HG03575 (cell line): ENCODE data around the gene EDAR.

Experiments
- ATAC-seq: cut with Tn5 transposase; IDR thresholded peaks from one replicate; pipeline ENCODE4 v1.9.1; 2021; ENCODE audit not compliant: unreplicated experiment, insufficient number of reproducible peaks, low FRiP score; ENCODE audit errors: extremely low read depth

EDAR gene

DNA sequence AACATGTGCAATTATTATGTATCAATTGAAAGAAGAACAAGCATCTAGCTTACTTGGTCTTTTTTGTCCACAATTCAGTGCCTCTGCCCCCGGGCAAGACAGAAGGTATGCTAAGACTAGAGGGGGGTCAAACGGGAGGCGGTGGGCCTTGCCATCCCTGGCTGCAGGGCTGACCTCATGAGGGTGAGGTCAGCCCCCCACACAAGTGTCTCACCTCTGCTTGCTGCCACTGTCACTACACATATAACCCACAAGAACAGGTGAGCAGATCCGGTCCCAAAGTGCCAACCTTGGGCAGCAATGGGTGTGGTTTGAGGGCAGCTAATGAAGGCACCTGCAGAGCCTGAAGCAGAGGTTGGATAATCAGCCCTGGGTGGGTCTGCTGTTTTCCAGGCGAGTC, 71.5 kb downstream of the EDAR start:
- ATAC-seq, result no peak

DNA sequence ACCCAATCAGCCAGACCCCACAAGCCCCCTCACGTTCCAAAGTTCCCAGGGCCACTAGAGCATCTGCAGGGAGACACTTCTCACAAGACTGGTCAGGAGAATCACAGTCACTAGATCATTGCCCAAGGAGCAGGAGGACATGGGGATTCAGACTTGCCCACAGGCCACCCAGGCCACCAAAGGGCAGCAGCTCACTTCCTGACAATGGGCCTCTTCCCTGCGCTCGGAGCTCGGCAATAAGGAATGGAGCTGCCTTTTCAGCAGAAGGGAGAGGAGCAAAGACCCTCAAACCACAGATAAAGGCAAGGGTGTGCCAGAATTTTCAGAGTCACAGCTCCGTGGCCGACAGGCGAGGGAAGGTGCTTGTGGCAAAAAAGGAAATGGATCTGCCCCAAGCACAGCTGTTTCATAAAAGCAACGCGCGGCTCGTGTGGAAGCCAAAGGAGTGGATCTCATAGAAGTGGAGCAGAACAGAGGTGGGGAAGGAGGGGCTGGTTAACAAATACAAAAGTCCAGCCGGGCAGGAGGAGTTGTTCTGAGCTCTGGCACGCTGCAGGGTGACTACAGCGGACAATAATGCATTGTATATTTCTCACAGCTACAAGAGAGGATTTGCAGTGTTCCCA, 72.1 kb downstream of the EDAR start:
- ATAC-seq, result no peak

DNA sequence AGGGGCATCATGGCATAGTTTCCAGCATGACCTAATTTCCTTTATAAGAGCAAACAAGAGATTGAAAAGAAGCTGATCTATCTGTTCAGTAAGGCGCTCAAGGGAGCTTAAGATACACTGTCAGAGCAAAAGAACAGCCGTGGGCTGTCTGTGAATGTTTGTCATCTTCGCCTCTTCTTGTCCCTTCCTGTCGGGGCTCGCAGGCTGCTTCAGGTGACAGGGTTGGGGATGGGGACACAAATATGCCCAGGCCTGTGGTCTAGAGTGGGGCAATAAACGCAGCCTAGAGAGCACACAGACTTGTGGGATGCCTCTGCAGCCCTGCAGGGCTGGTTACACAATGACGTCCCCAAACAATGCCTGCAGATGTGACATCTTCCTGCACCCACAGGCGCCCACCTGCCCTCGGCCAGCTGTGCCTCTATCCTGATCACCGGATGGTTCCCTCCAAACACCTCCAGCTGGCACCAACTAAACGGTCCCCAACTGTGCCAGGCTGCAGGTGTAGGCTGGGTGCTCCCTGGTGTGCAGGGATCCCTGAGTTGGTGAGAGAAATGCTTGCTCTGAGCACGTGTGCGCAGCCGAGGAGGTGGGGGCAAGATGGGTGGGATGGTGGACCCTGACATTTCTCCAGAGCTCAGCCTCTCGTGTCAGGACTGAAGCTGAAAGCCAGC, 72.8 kb downstream of the EDAR start:
- ATAC-seq, result no peak

DNA sequence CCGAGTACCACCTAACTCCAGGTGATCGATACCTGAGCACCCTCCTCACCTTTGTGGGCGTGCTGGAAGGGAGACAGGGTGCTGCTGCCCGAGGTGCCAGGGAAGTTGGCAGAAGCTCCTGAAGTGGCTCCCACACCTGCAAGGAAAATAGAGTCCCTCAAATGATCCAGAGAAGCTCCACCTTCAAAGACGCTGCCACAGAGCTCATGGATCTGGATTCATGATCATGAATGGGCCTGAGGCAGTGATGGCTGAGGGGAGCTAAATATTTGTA, 76.5 kb downstream of the EDAR start:
- ATAC-seq, result no peak

DNA sequence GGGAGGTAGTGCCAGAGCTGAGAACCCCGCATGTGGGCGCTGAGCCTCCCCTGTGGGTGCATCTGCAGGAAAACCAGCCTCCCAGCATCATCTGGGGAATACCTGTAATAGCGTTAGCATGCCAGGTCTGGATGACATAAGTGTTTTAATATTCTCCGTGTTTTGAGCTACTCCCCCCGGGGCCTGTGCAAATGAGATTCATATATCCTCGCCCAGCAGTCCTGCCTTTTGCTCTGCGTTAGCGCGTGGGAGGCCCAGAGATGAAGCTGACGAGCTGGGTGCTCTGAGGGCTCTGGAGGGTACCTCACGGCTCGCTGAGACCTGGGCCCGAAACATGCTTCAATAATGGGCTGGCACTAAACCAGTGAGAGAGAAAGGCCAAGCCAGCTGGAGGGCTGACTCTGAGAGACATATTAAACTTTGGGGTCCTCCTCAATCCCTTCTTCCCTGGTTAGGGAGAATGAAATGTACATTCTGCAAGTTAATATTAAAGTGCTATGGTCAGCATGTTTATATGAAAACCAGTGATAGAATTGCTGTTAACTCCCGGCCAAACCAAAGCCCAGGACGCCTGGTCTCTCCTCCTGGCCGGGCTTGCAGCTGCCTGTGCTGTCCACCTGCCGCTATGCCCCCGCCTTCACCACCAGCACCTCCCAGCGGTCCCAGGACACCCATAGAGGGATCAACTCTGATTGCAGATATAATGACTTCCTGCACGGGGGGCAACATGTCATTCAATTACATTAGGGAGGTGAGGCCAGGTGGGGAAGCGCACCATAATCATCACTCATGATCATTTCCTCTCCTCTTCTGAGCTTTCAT, 77.0 kb downstream of the EDAR start:
- ATAC-seq, result no peak

DNA sequence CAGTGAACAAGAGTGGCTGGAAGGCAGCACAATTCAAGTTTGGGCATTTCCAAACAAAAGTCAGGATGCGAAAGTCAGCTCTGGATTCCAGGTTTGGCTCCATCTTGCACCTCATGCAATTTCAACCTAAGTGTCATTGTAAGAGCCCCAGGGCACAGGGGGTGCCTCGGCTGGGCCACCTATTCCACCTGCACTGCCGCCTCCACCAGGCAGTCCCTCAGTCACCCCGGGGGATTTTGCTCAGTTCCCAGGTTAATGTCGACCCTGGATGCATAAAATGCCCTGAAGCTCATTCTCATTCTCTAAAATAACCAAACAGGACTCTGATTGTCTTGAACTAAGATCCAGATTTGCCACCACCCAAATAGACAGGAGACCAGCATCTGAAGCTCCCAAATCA, 77.6 kb downstream of the EDAR start:
- no peak for ATAC-seq

DNA sequence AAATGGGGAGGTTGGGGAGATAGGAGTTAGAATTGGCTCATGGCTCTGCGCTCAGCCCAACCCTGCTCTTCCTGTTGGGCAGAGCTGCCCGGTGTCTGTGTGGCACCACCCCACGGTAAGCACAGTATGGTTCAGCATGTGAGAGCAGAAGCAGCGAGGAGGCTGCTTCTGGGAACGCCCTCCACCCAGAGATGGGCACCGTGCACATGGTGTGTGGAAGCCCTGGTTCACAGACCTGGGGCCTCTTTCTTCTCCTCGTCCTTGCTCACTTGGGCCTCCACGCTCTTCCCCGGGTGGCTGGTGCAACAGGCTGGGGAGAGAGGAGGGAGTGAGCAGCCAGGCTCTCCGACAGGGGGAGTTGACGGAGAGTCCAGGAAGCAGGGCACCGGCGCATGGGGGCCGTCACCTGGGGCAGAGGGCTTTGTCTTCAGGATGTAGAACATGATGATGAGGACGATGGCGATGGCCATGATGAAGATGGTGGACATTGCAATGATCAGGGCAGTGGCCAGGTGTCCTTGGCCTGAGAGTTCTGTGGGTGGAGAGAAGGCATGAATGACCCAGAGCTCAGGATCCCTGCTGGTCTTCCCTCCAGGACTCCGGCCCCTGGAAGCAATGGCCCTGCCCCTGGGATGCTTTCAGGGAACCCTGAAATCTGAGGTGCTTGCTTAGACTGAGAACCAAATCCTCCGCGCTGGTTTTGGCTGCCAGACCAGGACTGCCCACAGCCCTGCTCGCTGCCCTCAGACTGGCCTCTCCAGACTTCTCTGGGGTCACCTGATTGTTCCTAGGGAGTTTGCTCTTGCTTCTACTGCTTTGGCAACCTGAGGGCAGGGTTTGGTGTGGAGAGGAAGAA, 78.3 kb downstream of the EDAR start:
- no peak for ATAC-seq

DNA sequence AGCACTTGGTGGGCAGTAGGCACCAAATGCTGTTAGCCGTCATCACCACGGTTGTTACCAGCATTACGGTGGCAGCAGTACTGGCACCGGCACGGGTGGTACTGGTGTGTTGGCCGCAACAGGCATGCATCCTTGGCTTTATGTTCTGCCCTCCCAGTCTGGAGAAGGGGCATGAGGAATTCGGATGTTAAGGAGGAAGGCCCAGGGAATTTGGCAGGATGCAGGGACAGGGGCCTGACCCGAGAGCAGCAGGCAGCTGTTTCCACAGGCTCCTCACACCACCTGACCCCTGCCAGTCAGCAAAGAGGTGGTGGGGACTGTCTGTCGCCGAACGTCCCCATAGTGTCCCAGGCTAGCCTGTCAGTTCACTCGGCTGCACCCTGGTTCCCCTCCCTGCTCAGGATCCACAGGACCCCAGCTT, 79.0 kb downstream of the EDAR start:
- ATAC-seq, result no peak

DNA sequence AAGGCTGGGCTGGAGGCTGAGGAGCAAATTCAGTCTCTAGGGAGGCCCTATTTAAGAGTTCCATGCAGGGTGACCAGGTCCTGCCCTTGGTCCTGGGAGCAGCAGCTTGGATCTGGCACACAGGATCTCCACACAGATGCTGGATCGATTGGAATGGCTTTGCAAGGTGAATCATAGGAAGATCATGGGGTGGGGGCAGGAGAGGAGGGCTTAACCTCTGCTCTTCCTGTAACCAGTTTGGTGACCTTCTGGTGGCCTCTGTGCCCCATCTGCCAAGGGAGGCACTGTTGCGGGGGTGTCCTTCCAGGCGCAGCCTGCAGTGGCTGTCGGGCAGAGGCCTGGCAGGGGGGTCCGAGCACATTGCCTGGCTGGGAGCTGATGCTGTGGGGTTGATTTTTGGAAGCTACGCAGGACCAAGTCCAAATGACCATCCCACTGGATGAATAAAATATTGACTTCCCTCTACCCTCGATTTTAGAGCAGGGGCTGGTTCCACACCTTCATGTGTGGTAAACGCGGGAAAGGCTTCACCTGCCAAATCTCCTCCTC, 79.7 kb downstream of the EDAR start:
- ATAC-seq, result no peak

DNA sequence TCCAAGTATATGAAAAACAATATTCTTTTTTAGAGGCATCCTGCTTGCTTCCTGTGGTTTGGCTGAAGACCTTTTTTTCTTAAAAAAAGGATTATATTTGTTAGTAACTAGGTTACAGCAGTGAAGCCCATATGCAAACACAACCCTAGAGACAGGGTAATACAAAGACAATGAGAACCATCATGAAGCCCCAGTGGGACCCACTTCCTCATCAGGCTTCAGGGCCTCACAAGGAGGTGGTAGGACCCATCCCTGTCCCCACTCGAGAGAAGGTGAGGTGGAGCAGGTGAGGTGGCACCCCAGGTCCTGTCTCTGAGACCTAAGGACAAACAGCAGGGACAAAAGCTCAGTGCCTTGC, 80.3 kb downstream of the EDAR start:
- ATAC-seq, result no peak

DNA sequence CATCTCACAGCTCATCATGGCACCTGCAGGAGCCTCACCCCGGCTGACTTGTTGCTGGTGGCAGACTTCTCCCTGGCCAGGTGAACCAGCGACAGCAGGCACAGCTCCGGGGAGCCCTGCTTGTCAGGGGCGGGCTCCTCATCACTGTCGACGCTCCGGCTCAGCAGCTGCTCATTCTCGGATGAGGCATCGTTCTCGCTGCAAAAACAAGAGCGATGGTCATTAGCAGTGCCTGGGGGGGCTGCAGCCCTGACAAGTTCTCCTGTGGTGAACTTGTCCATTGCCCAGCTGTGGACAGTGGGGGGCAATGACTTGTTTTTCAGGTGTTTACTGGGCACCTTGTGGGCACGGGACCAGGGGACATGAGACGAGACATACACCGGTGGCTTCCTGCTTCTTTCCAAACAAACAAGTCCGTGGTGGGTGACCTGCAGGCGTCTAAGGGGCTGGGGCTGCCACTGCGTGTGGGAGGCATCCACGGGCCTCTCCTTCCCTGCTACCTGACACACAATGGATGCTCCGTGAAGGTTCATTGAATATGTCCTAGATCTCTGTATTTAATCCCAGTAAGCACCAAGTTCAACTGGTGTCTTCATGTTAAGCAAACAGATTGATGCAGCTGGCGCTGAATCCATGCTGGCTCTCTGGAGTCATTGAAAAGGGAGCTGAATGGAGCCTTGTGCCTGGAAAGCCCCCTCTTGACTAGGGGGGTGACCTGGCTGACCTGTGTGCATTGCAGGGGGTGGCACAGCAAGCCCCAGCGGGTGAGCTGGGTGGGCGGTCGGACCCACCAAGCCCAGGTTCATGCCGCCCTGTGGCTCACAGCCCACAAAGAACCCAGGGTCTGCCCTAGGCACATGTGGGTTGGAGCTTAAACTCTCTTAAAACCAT, 81.0 kb downstream of the EDAR start:
- ATAC-seq, result no peak

DNA sequence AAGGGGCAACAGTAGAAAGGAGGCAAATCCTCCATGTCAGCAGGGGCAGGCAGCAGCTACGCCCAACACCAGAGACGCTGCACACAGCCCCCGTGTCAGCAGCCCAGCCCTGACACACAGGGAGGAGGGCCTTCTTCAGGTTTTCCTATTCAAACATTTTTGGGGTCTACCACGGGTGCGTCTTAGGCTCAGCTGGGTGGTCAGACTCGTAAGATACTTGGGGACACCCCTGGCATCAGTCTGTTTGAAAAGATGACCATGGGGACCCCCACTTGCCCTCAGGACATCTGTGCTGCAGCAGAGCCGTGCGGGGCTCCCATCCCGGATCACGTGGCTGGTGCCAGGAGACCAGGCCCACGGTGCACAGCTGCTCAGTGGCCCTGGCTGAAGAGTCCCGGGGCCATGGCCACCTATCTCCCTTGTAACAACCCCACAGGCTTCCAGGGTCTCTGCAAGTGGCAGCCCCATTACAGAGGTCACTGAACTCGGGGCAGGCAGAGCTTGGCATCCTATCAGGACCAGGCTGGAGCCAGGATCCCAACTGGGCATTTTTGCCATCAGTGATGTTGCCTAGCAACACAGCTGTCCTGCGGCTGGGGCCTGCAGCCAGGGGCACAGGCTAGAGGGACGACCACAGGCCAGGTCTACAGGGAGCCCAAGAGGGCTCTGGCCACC, 82.5 kb downstream of the EDAR start:
- no peak for ATAC-seq

DNA sequence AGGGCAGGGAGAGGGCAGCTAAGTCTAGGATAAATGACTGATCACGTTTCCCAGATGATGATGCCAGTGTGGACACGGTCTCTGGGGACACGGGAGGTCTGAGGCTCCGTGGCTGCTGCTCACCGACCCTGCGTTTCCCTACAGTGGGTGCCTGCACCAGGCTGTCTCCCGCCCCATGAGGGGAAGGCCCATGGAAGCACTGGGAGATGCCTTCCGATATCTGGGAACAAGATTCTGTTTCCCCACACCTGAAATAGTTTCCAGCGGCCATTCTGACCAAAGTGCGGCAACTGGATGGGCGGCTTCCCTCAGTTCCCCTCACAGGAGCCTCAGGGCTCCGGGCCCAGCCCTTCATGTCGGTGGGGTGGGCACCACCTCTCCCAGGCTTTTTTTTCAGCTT, 83.1 kb downstream of the EDAR start:
- ATAC-seq, result no peak

DNA sequence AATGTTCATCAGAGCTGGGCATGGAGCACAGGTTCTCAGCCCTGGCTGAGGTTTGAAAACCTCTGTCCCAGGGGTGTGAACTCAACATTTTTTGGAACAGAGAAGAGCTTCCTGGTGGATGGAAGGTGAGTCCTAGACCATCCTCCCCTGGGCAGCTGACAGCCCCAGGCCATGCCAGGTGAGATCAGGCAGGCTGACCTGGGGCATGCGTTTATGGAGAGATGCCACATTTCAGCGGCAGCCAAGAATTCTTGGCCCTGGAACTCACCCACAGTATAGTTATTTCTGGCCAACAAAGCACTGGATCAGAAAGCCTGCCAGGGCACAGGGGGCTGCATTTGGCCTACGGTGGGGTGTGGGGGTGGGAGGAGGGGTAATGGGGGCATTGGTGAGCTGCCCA, 83.8 kb downstream of the EDAR start:
- ATAC-seq, result no peak

DNA sequence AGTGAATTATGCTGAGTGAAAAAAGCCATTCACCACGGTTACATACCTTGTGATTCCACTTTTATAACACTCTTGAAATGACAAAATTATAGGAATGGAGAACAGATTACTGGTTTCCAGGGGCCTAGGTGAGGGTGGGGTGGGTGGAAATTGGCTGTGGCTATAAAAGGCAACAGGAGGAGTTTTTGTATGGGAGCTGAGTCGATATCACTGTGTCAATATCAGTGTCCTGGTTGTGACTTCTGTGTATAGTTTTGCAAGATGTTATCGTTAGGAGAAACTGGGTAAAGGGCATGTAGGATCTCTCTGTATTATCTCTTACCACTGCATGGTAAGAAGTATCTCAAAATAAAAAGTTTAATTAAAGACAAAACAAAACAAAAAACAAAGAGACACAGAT, 84.3 kb downstream of the EDAR start:
- ATAC-seq, result no peak

DNA sequence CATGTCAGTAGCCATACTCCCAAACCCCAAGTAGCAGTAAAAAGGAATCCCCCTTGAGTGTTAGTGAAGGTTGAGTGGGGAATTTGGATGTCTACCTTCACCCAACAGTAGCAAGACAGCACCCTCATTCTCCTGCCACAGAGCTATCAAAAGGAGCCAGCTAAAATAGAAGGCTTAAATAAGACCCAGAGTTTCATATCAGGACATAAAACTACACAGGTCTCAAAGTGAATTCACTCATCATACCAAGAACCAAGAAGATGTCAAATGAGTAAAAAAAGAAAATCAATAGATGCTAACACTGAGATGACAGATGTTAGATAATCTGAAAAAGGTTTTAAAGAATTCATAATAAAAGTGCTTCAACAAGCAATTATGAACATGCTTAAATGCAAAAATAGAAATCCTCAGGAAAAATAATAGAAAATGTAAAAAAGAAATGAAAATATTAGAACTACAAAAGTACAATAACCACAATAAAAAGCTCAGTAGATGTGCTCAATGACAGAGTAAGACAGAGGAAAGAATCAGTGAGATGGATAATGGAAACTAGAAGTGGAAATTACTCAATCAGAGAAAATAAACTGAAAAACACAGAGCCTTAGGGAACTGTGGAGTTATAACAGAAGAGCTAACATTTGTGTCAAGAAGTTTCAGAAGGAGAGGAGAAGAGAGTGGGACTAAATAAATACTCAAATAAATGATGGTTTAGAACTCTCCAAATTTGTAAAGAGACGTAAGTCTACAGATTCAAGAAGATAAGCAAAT, 90.5 kb downstream of the EDAR start:
- no peak for ATAC-seq

DNA sequence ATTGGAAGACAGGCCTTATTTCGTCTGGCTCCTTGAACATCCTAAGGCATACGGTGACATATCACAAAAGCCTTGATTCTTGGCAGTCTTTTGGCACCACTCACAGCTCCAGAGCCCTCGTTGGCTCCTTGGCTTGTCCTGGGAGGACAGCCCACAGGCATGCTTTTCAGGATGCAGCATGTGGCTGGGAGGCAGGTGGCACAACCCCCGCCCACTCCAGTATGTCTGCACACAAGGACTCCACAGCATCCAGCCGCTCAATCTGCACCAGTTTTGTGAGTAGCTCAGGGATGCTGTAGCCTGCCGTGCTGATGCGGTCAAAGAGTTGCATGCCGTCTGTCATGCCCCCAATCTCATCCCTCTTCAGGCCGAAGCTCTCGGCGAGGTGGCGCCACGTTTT, 92.3 kb downstream of the EDAR start:
- ATAC-seq, result no peak
